GM19324 (cell line): ENCODE data around the gene LSM14A.

ENCODE experiments used
- ATAC-seq: cut with Tn5 transposase; IDR thresholded peaks from one replicate; pipeline ENCODE4 v1.9.1; 2021; ENCODE audit warnings: mild to moderate bottlenecking, moderate library complexity; ENCODE audit not compliant: unreplicated experiment, low FRiP score

LSM14A gene

DNA sequence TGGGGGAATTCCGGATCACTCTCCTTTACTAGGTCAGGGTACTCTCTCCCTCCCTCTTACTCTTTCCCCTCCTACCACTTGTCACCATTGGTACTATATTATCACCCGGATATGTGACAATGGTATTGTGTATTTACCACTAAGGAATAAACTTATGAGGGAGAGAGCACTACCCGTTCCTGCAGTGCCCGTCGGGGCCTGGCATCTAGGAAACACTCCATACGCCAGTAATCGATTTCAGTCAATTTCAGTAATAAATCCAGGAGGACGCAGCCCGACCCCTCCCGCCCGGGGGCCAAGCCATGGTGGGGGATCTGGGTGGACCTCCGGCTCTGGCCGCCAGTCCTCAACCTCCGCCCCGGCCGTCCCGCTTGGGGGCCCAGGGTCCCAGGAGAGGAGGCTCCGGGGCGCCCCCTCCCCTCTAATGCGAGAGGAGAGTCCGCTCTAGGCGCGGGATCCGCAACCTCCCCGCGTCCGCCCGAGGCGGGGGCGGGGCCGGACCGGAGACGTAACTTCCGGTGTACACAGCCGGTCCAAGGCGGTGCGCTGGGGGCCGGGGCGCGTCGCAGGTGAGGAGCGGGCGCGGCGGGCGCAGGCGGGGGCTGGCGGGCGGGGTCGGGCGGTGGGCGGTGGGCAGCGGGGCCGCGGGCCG is 81.9 kb downstream of the LSM14A start, which contains the start of gene GARRE1:
TSS of gene GARRE1 (plus strand) at position 509 of the 652 bp plus-strand sequence. CDS start 45,920 bp downstream, outside the sequence.
- peak; percentile 88 for ATAC-seq

DNA sequence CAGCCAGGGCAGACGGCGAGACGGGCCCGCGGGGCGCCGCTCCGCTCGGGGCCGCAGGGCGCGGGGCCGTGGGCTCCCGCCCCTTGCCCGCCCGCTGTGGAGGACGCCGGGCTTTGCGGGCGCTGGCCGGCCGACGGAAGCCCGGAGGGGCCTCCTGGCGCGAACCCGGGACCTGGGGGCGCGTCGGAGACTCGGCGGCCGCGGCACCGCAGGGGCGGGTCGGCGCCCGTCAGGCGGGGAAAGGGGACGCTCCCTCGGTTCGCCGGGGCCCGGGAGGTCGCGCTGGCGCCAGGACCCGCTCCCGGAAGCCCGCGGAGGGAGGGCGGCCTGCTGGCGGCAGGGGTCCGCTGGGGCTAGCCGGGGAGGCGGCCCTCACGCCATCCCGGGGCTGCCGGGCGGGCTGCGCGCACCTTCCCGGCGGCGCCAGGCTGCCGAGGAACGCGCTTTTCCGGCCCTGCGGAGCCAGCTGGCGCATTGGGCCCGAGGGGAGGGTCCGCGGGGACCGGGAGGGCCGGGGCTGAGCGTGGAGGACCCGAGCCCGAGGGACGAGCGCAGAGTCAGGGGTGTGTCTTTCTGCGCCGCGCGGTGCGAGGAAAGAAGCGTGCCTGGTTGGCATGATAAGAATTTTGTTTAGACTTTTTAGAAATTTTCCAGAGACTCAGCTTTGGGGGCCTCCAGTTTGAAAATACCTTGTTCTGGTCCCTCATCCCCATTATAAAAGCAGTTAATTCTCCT is 82.6 kb downstream of the LSM14A start:
- ATAC-seq: peak; percentile 57

DNA sequence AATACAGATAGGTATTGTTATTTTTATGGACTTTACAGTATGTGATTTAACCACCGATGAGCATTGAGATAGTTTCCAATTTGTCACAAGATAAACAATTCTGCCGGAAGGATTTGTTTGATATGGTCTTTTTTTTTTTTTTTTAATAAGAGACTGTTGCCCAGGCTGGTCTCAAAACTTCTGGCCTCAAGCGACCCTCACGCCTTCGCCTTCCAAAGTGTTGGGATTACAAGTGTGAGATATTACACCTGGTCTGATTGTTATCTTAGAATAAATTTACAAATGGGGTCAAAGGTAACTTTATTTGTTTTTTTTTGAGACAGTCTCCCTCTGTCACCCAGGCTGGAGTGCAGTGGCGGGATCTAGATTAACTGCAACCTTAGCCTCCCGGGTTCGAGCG is 83.2 kb downstream of the LSM14A start:
- ATAC-seq: no peak

DNA sequence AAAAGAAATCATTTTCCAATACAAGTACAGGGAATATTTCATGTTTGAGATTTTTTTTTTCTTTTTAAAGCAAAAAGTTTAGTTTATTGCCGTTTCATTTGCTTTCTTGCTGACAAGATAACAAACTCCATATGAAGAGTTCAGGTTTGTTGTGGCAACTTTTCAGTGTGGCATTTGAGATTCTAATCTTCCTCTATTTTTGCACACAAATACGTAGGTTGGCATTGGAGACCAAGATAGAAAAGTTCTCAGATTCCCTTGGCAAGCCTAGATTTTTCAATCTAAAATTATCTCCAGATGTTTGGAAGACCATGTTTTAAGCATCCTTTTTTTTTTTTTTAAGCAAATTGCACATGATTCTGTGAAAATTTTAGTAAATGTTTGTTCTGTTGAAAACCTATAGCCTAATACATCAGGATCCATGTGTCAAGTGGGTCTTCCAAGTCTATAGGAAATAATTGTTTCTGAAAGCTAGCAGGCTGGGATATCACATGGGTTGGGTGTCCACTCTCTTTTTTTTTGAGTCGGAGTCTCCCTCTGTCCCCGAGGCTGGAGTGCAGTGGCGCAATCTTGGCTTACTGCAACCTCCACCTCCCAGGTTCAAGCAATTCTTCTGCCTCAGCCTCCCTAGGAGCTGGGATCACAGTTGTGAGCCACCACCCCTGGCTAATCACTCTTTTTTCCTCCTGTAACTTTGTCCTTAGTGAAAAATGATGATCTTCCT is 84.7 kb downstream of the LSM14A start:
- no peak for ATAC-seq

DNA sequence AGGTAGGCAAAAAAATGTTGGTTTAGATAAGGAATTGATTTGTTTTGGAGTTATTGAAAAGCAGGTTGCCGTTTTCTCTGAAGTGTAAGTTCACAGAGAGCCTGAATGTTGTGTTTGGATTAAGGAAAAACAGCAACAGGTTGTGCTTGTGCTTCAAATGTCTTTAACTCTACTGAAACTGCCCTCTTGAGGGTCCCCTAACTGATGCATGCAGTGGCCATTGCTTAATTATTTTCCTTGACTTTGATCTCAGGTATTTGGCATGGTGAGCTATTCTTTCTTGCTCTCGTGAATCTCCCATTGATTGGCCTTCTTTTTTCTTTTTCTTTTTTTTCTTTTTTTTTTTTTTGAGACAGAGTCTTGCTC is 85.2 kb downstream of the LSM14A start:
- no peak for ATAC-seq

DNA sequence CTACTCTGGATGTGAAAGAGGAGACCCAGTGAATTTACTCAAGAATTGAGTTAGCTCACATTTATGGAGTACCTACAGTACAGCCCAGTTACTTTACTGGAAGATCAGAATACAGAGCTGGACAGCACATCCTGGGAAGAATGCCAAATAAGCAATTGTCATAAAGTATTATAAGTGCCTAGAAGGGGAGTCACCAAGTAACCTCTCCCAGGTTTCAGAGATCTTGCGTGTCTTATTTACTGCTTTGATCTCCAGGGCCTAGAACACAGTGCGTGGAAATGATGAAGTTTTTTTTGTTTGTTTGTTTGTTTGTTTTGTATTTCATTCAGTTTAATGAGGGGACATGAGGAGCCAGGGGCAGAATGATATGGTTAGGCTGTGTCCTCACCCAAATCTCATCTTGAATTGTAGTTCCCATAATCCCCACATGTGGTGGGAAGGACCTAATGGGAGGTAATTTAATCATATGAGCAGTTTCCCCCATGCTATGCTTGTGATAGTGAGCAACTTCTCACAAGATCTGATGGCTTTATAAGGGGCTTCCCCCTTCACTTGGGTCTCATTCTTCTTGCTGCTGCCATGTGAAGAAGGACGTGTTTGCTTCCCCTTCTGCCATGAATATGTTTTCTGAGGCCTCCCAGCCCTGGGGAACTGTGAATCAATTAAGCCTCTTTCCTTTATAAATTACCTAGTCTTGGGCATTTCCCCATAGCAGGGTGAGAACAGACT is 87.2 kb downstream of the LSM14A start:
- no peak for ATAC-seq

DNA sequence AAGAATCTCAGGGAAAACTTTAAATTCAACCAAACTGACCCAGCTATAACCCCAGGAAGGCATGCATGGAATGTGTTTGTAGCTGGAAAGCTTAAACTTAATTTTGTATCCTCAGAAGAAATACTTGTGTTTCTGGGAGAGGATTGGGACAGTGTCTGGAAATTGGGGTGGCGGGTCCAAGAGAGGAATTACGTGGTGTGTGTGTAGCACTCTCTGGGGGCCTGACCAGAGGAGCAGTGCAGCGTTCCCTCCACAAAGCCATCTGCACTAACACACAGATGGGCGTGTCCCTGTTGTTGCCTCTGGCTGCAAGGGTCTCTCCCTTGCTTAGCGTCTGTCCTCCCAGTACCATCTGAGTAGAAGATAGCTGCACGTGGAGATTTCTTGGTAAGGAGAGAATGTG is 88.5 kb downstream of the LSM14A start:
- ATAC-seq: no peak

DNA sequence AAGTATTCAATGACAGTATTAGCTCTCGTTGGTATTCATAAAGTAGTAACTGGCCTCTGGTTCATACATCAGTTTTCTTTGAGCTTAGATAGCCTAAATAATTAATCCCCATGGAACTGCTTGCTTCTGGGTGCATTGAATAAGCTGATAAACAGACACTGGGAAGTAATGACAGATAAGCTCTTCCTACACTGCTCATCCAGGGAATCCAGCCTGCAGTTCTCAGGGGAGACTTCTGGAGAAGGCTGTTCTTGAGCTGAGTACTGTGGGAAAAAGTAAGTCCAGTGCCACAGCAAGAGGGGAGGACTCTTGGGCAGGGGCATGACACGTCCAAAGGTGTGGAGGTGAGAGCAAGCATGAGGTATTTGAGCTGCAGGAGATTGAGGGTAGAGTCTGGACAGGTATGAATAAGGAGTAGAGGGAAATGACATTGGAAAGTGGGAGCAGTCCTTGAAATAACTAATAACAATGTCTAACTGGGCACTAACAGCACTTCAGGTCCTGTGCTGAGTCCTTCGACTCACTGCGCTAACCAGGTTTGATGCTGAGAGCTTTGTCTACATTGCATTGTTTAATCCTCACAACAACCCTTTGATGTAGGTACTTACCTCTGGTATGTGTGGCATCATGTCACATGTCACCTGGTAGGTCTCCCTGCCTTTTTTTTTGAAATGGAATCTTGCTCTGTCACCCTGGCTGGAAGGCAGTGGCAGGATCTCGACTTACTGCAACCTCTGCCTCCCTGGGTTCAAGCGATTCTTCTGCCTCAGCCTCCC is 89.2 kb downstream of the LSM14A start:
- ATAC-seq: no peak

DNA sequence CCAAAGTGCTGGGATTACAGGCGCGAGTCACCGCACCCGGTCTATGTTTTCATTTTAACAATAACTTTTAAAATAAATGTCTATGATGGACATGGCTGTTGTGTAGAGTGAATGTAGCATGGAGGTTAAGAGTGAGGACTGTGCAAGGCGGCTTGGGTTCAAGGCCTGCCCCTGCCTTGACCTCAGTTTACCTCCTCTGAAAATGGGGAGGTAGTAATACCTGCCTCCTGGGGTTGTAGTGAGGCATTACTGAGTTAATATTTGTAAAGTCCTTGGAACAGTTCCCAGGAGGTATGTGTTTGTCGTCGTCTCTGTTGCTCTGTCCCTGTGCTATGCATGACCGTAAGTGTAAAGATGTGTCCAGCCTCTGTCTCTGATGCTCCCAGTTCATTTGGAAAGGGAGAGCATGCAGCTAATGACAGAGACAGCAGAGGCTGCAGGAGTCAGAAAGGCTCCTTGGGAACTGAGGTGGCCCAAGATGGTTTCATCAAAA is 91.5 kb downstream of the LSM14A start:
- no peak for ATAC-seq

DNA sequence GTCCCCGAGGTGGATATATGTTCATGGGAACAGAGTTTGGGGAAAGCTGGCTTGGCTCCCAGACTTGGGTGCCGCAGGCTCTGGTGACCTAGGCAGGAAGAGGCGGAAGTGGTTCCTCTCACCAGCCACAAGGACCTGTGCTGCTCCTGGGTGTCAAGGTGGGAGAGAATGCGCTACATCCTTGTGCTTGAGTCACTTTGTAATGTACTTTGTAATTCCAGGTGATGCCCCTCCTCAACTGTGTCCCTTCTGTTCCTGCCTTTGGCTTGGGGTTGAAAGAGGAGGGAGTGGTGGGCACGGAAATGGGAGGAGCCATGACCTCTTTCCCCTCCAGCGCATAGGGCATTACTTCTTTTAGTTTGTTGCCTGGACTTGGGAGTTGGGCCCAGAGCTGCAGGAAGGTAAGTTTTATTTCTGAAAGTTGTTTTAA is 92.9 kb downstream of the LSM14A start:
- ATAC-seq: no peak

DNA sequence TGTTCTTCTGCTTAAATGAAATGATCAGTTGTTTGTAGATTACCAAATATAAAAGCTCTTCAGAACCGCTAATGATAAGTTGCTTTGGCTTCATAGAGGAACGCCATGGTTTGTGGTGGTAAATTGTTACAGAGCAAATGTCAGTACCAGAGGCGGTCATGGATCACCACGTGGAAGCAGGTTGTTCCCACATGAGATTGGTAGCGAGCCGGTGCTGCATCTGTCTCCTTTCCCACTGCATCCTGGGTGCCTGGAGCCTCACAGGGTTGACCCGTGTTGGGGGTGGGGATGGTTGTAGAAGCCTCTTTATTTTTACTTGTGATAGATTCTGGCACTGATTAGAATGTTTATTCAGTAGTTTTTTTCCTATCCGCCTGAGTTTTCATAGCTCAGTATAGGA is 96.8 kb downstream of the LSM14A start:
- no peak for ATAC-seq

DNA sequence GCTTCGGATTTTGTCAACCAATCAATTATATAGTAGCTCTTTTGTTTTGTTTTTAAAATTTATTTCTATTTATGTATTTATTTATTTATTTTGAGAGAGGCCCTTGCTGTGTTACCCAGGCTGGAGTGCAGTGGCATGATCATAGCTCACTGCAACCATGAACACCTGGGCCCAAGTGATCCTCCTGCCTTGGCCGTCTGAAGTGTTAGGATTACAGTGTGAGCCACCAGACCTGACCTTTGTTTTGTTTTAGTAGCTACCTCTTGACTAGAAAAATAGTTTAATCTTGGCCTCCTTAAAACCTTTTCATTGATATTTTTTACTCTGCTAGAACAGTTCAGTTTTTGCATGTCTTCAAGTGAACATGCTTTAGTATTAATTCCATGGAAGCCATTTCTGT is 97.2 kb downstream of the LSM14A start:
- no peak for ATAC-seq

DNA sequence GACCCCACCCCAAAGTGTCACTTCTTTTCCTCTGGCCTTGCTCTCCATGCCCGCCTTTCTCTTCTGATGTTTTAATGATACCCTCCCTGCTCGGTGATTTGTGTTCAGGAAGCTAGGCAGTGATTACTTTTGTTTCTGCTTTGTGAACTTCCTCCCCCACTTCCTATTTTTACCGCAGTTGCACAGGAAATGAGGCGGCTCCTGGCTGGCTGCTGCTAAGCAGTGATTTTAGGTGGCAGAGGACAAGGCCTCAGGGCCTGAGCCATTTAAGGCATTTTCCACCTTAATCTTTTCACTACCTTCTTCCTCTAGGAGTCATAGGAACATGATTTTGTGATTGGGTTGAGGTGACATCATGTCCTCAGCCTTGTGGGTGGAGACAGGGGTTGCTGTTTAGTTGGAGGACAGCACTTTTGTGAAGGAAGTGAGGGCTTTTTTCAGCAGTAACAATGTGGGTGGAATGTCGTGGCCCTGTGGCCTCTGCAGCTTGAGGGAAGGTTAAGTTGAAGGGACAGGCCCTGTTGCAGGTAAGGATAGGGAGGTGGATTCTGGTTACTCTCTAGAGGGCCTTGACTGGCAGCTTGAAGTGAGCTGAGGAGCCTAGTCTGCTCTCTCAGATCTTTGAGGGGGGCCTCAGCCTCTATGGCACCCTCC is 97.8 kb downstream of the LSM14A start:
- ATAC-seq: peak; percentile 66

DNA sequence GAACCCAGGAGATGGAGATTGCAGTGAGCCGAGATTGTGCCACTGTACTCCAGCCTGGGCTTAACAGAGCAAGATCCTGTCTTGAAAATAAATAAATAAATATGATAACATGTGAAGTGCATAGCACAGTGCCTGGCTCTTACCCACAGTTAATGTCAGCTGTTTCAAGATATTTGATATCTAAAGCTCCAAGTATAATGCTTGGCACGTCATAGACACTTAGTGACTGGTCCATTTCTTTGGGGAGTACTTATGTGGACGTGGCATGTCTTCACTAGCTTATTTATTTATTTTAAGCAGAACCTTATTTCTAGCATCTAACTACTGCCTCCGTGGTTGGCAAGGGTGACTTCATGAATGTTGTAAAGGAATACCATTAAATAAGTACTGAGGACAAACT is 100.8 kb downstream of the LSM14A start:
- ATAC-seq: no peak

DNA sequence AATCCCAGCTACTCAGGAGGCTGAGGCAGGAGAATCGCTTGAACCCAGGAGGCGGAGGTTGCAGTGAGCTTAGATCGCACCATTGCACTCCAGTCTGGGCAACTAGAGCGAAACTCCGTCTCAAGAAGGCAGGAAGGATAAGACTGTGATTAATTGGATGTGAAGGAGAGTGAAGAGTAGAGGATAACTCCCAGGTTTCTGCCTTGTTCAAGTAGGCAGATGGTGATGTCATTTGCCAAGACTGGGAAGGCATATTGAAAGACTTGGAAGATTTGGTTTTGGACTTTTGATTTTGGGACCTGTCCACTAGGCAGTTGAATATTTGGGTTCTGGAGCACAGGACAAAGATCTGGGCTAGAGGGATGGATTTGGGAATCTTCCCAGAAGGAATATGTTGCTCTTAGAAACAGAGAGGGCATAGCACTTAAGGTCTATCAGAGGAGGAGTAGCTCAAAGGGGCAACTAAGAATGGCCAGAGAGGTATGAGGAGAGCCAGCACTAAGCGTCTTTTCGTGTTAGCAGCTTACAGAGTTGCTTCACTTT is 102.1 kb downstream of the LSM14A start:
- ATAC-seq: no peak

DNA sequence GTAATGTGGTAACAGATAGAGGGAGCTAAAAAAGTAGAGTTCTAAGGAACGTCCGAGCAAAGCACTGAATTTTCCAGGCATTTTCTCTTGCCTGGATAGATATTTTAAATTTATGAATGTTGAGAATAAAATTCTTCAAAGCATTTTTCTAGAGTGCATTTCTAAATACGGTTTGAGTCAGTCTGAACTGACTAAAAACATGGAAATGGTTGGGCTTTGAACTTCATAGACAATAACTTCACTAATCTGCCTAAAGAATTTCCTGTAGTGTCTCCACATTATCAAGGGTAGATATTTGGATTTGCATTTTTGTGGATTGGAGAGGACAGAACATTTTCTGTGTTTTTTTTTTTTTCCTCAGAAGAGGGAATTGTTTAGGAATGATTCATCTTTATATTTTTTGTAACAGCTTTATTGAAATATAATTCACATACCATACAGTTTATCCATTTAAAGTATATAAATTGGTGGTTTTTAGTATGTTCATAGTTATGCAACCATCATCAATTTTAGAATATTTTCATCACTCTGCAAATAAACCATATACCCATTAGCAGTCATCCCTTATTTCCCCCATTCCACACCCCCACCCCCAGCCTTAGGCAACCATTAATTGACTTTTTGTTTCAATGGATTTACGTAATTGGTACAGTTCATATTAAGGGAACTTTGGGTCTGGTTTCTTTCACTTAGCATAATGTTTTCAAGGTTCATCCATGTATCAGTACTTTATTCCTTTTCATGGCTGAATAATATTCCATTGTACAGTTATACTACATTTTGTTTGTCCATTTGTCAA is 102.7 kb downstream of the LSM14A start:
- ATAC-seq: no peak

DNA sequence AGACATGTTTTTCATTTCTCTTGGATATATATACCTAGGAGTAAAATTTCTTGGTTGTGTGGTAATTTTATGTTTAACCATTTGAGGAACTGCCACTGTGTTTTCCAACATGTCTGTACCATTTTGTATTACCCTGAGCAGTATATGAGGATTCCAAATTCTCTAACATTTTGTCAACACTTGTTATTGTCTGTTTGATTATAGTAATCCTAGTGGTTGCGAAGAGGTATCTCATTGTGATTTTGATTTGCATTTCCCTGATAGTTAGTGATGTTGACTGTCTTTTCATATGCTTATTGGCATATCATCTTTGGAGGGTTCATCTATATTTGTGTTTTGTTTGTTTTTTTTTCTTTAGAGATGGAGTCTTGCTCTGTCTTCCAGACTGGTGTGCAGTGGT is 103.4 kb downstream of the LSM14A start:
- ATAC-seq: no peak

DNA sequence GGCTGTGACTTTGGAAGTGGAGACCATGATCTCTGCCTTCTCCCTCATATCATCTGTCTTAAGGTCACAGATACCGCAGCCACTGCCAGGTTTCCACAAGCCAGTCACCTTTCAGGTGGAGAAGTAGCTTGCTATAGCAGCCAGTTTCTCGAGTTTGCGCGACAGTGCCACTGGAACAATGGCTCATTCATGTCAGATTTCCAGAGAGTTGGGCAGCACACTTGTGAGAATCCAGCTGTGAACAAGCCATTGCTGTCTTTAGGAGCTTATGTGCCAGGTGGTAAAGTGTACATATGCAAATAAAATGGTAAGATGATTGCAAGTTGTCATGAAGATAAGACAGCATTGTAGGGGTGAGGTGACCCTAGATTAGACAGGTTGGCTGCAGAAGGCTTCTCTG is 104.3 kb downstream of the LSM14A start:
- ATAC-seq: no peak
